GM10248 (cell line): ENCODE data around the gene ORAI3.

ENCODE experiments used
- CTCF ChIA-PET: fragments of 300-600 bp; sonication (Branson Sonifier 250); formaldehyde crosslinking; extraction: SDS; loops from one replicate; lab custom pipeline; 2021; ENCODE audit warnings: antibody characterized with exemption; lab: Yijun Ruan, JAX
- POLR2A ChIA-PET: fragments of 350-650 bp; sonication (Branson Sonifier 250); formaldehyde crosslinking; extraction: SDS; loops from one replicate; lab custom pipeline; 2020; ENCODE audit warnings: antibody characterized with exemption; lab: Yijun Ruan, JAX
- DNase-seq: peaks from one replicate; pipeline ENCODE4 v3.0.0; 2012; ENCODE audit errors: extremely low spot score
- TF ChIP-seq, protein P1 (sequence below): IDR thresholded peaks from 2 replicates; pipeline ENCODE4 v1.5.1; 2012; ENCODE audit warnings: mild to moderate bottlenecking, low read depth; ENCODE audit errors: extremely low read depth, missing control alignments, control extremely low read depth

The ORAI3 gene

DNA sequence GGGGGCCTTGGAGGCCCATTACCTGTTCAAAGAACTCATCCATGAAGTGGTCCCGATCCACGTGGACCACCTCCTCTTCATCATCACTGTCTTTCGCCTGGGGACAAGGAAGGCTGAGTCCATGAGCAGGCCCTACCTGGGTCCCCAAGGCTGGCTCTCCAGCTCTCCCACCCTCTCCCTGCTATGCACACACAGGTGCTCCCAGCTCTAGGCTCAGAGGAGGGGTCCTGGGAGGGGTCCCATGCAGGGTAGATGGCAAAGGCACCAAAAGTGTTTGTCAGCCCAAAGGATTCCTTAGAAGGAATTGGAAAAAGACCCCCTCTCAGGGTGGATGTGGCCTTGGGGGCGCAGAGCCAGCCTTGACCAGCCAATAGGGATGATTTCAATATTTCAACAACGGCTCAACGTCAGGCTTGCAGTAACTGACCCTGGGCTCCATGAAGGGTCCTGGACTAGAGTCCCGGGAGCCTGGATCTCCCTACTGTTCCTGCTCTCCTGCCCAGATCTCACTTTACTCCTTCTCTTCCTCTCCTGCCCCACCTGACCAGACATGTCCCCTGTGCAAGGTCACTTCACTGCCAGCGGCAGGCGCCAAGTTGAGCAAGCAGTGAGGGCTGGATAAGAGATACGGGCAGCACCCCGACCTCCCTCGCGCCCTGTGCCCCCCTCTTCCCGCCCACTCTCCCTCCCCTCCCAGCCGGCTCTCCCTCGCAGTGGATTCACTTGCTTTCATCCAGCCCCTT lies 52.8 kb downstream of the ORAI3 start:
- POLR2A ChIA-PET = interaction anchor here (0.5 kb wide), 1 partner anchor 21 kb away, joined by 3 read pairs; no protein-coding TSS in a partner anchor
- no peak for DNase-seq
- TF ChIP-seq, protein P1, sequence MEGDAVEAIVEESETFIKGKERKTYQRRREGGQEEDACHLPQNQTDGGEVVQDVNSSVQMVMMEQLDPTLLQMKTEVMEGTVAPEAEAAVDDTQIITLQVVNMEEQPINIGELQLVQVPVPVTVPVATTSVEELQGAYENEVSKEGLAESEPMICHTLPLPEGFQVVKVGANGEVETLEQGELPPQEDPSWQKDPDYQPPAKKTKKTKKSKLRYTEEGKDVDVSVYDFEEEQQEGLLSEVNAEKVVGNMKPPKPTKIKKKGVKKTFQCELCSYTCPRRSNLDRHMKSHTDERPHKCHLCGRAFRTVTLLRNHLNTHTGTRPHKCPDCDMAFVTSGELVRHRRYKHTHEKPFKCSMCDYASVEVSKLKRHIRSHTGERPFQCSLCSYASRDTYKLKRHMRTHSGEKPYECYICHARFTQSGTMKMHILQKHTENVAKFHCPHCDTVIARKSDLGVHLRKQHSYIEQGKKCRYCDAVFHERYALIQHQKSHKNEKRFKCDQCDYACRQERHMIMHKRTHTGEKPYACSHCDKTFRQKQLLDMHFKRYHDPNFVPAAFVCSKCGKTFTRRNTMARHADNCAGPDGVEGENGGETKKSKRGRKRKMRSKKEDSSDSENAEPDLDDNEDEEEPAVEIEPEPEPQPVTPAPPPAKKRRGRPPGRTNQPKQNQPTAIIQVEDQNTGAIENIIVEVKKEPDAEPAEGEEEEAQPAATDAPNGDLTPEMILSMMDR = no peak
- CTCF ChIA-PET = interaction anchor here (1.0 to 1.5 kb wide), 3 partner anchors 16 to 140 kb away, joined by 4 to 6 read pairs (median 5); partner anchors contain the start of gene HSD3B7

DNA sequence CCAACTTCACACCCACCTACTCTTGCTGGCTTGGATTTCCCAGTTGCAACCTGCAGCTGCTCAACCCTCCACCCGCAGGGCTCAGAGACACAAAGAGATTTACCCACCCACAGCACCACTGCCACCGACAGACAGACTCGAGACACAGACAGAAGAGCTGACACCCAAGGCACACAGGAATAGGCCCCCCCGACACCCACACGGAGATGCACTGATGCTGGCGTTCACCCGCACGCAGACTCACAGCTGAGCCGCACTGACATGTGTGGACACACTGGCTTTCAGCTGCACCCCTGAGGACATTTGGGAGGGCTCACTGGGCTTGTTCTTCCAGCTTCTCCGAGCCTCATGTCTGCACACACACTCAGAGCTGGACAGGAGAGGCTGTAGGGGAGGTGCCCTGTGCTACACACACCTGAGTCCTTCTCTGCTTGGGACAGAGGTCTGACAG lies 53.4 kb downstream of the ORAI3 start:
- DNase-seq = no peak
- TF ChIP-seq, protein P1 = no peak
- ChIA-PET CTCF (interaction anchor here (1.0 to 2.0 kb wide), 4 partner anchors 13 to 140 kb away, joined by 4 to 7 read pairs (median 6); partner anchors contain the start of gene HSD3B7), POLR2A (interaction anchor here (0.5 kb wide), 1 partner anchor 21 kb away, joined by 3 read pairs; no protein-coding TSS in a partner anchor)

DNA sequence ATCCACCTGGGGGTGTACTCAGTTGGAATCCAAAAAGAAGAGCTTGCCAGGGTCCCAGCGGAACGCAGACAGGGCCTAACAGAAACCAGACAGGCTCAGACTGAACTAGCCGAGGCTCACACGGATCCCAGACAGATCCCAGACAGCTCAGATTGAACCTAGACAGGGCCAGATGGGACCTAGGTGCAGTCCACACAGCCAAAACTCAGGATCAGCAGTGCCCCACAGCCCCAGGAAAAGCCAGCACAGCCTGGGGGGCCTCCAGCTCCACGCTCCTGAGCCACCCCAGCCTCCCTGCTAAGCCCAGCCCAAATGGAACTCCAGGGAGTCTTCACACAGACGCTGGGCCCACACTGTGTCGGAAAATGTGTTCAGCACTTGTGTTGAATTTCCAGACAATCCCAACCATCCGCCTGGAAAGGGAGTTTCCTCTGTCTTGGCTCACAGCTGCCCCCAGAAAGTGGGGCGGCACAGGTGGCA lies 54.0 kb downstream of the ORAI3 start:
- ChIA-PET POLR2A (no interaction called here), CTCF (interaction anchor here (1.0 to 2.0 kb wide), 5 partner anchors 12 to 139 kb away, joined by 3 to 7 read pairs (median 5); partner anchors contain the start of gene HSD3B7)
- TF ChIP-seq, protein P1 = no peak
- no peak for DNase-seq

DNA sequence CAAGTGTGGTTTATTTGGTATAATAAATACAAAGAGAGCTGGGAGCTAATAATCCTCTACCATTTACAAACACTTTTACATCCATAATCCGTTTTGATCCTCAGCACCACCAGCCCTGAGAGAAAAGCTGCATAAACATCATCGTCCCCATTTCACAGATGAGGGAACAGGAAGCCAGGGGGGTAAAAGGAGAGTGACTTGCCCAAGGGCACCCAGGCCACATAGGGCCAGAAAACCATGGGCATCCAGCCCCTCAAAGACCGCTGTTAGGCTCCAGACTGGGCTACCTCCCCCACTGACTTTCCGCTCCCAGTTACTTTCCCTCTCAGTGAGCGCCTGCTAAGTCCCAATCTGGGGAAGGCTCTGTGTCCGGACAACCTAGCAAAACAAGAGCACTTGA lies 54.9 kb downstream of the ORAI3 start:
- ChIA-PET POLR2A (no interaction called here), CTCF (interaction anchor here (1.4 to 2.0 kb wide), 2 partner anchors 11 to 25 kb away, joined by 3 to 7 read pairs; no protein-coding TSS in a partner anchor)
- no peak for DNase-seq
- TF ChIP-seq, protein P1 = no peak
